WERI-Rb-1 (cell line): ENCODE results near the gene HEMK1.
A peak's percentile ranks its signal among the peaks of the same experiment; 100 is the strongest.

Experiments used
- DNase-seq: peaks from one replicate; pipeline ENCODE4 v3.0.0-alpha.2; 2020
- H3K27ac ChIP-seq: fragments of 250-450 bp; sonication (Bioruptor Pico); 2 replicates; pipeline ENCODE4 v1.5.1; 2020; ENCODE audit warnings: mild to moderate bottlenecking, moderate library complexity
- H3K27me3 ChIP-seq: fragments of 250-450 bp; sonication (Bioruptor Pico); 2 replicates; pipeline ENCODE4 v1.5.1; 2021; ENCODE audit warnings: mild to moderate bottlenecking, low read depth, moderate library complexity; ENCODE audit not compliant: insufficient read depth, severe bottlenecking
- H3K36me3 ChIP-seq: fragments of 250-450 bp; sonication (Bioruptor Pico); 2 replicates; pipeline ENCODE4 v1.5.1; 2020; ENCODE audit warnings: mild to moderate bottlenecking, moderate library complexity
- H3K4me3 ChIP-seq: 2 replicates; pipeline ENCODE4 v1.5.1; 2011; ENCODE audit warnings: low read depth, mild to moderate bottlenecking, control low read depth, low read length
- H3K9me3 ChIP-seq: fragments of 250-450 bp; sonication (Bioruptor Pico); 2 replicates; pipeline ENCODE4 v1.5.1; 2021; ENCODE audit warnings: mild to moderate bottlenecking, moderate library complexity; ENCODE audit not compliant: severe bottlenecking
- TF ChIP-seq, protein P1 (sequence below): IDR thresholded peaks from 2 replicates; pipeline ENCODE4 v1.5.1; 2011; ENCODE audit warnings: low read depth, mild to moderate bottlenecking, control low read depth, inconsistent platforms, low read length

Gene HEMK1

DNA sequence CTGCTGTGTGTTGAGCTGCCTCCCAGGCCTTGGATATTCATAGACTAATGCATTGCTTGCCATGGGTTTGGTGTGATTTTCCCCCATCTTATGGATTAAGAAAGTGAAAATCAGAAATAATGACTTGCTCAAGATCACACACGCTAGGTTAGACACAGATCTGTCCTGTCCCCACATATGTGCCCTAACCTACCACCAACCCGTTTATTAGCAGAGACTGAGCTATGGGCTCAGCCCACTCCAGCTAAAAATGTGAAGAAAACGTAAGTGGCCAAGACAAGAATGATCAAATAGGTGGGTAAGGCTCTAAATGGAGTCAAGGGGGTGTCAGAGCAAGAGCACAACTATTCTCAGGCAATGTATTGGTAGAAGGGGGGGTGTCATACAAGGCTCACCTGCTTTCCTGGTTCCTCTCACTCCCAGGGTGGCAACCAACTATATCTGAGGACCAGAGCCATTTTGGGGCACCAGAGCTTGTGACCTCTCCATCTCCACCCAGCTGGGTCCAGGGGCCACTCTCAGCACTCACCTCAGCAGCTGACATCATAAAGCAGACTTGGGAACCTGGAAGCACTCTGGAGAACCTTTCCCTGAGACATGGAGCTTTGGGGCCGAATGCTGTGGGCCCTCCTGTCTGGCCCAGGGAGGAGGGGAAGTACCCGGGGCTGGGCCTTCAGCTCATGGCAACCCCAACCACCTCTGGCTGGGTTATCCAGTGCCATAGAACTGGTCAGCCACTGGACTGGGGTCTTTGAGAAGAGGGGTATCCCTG, 1.4 kb downstream of the HEMK1 start:
- Histone ChIP-seq H3K27me3 (no peaks in the 10 kb centered on the region), H3K27ac (no peak overlapping the region), H3K9me3 (no peaks in the 10 kb centered on the region), H3K4me3 (no peak overlapping the region), H3K36me3 (no peaks in the 10 kb centered on the region)
- DNase-seq: no peak
- TF ChIP-seq, protein P1, sequence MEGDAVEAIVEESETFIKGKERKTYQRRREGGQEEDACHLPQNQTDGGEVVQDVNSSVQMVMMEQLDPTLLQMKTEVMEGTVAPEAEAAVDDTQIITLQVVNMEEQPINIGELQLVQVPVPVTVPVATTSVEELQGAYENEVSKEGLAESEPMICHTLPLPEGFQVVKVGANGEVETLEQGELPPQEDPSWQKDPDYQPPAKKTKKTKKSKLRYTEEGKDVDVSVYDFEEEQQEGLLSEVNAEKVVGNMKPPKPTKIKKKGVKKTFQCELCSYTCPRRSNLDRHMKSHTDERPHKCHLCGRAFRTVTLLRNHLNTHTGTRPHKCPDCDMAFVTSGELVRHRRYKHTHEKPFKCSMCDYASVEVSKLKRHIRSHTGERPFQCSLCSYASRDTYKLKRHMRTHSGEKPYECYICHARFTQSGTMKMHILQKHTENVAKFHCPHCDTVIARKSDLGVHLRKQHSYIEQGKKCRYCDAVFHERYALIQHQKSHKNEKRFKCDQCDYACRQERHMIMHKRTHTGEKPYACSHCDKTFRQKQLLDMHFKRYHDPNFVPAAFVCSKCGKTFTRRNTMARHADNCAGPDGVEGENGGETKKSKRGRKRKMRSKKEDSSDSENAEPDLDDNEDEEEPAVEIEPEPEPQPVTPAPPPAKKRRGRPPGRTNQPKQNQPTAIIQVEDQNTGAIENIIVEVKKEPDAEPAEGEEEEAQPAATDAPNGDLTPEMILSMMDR: no peak

DNA sequence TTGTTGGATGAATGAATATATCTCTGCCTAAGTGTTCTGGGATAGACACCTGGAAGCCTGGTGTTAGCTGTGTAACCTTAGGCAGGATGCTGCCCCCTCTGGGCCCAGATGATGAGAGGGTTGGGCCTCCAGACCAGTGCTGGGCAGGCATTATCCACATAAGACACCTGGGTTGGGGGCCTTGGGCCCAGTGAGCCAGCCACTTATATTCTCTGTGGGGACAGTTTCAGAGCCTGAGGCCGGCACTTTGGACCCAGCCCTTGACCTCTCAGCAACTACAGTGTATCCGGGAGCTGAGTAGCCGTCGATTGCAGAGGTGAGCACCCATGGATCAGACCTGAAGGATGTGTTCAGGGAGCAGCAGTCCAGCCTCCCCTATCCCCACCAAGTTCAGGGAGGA, 2.2 kb downstream of the HEMK1 start:
- TF ChIP-seq, protein P1: no peak
- DNase-seq: no peak
- Histone ChIP-seq H3K27me3 (no peaks in the 10 kb centered on the region), H3K36me3 (no peaks in the 10 kb centered on the region), H3K27ac (no peak overlapping the region), H3K9me3 (no peaks in the 10 kb centered on the region), H3K4me3 (no peak overlapping the region)

DNA sequence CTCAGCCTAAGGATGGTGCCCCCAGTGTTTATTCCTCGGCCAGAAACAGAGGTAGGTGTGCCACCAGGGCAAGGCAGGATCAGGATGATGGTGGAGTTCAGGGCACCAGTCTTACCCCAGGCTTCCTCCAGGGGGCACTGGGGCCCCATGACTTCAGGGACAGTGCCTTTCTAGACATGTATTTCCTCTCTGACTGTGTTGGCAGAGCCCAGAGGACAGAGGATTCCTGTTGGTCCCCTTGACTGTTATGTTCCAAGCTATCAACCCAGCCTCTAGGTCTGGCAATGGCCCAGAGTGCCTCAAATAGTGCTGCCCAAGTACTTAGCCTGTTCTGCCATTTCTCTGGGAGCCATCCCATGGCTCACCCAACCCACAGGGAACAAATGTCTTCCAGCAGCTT, 2.8 kb downstream of the HEMK1 start:
- TF ChIP-seq, protein P1: peak; percentile 97
- Histone ChIP-seq H3K27me3 (no peaks in the 10 kb centered on the region), H3K4me3 (no peak overlapping the region), H3K9me3 (no peaks in the 10 kb centered on the region), H3K36me3 (no peaks in the 10 kb centered on the region), H3K27ac (no peak overlapping the region)
- DNase-seq: peak; percentile 71

DNA sequence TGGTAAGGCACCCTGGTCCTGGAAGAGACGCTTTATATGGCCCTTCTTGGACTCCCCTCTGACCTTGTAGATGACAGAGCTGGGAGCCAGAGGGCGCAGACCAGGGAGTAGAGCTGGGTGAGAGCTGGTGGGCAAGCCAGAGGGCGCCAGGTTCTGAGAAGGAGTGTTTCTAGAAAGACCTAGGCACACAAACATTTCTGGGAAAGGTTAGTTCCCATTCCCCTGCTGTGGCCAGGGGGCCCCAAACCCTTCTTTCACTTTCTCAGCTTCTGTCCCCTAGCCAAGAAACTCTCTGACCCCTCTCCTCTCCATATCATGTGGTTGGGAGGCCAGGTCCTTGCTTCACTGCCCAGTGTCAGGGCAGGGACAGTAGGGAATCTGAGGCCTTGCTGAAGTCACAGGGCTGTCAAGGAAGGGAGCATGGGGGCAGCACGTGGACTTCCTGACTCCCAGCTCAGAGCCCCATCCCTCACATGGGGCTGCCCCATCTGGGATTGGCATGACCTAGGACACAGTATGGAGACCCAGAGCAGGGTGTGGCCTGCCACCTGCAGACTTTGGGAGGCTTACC, 3.6 kb downstream of the HEMK1 start:
- no peak overlapping the region for H3K27ac ChIP-seq
- no peaks in the 10 kb centered on the region for H3K36me3 ChIP-seq

DNA sequence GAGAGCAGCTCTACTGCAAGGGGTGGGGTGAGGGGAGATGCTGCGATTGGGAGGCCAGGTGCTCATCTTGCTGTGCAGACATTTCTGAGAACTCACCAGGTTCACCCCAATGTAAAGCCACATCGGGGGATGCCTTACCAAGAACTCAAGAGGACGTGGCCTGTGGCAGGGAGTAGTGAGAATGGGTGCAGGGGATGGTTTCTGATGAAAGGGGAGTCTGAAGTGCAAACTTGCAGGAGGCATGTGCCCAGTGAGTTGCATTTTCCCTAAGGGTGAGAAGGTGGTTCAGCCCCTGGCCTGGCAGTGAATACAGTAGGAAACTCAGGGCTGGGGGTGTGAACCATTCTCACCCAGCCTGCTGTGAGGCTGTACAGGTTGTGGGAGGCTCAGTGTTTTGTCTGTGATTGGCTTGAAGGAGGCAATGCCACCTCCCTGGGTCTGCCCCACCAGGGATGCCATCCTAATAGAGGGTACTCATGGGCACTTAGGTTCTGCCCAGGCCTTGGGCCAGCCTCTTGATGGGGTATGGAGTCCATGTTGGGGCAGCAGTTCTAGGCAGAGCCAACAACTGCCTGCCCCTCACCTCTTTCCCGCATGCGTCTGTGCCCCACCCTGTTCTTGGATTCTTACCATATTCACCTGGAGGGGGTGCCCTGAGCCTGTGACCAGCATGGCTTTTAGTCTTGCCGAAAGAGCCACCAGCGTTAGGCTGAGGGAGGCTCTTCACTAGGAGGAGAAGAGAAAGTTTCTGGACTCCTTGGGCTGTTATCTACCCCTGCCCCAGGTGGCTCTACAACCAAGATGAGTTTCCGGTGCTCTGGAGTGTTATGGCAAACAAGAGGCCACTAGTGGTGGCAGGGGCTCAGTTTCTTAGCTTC, 4.5 kb downstream of the HEMK1 start:
- no peak for DNase-seq
- H3K4me3 ChIP-seq: no peak overlapping the region
- H3K36me3 ChIP-seq: no peaks in the 10 kb centered on the region
- H3K27ac ChIP-seq: no peak overlapping the region
- TF ChIP-seq, protein P1: no peak
- H3K9me3 ChIP-seq: no peaks in the 10 kb centered on the region
- H3K27me3 ChIP-seq: no peaks in the 10 kb centered on the region

More for the DNA sequence above, 3.6 kb downstream of the HEMK1 start:
- DNase-seq: no peak
- no peaks in the 10 kb centered on the region for H3K9me3 ChIP-seq
- TF ChIP-seq, protein P1: no peak
- no peaks in the 10 kb centered on the region for H3K27me3 ChIP-seq
- no peak overlapping the region for H3K4me3 ChIP-seq
